HG02943 (cell line): ENCODE results near the gene DCAF4.

ENCODE experiments used
- ATAC-seq: cut with Tn5 transposase; IDR thresholded peaks from one replicate; pipeline ENCODE4 v1.9.1; 2021; ENCODE audit warnings: mild to moderate bottlenecking, low read depth, moderate library complexity; ENCODE audit not compliant: unreplicated experiment

Gene DCAF4

DNA sequence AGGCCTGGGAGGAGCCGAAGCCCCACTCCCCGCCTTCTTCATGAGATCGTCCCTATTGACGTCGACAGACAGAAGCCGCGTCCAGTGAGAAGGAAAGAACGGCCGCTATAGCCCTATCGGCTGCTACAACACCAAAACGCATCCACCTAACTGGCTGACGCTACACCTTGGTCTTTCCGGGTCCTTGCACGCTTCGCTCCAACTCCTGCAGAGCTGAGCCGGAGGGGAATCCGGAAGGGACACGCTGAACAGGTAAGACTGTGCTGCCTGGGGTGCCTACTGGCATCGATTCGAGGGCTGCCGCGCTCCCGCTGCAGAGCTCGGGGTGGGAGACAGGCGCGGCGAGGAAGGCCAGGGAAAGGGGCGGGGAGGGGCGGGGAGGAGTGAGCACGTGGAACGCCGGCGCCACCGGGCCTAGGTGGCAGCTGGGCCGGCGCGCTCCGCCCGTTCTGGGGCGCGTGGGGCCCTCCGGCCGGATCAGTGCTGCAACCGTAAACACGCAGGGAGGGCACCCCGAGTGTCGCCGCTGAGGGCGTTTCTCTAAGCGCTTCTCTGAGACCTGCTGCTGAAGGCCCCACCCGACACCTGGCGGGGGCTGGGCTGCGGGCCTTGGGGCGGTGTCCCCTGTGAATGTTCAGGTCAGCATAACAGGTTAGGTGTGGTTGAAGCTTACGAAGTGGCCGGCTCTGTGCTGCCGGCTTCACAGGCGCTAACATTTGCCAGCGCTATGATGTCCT lies at the start of gene DCAF4:
Gene DCAF4, plus strand, starts transcription at position 173 of the 737 bp plus-strand sequence. CDS start 11,515 bp downstream, outside the sequence.
- peak; percentile 98 for ATAC-seq

- ATAC-seq: no peak
These were observed 49.6 kb upstream of the DCAF4 start for GRCh38 chr14:72876710-72877063.

GRCh38 chr14:72878746-72879145 lies 47.5 kb upstream of the DCAF4 start:
- no peak for ATAC-seq

GRCh38 chr14:72879431-72879830 lies 46.8 kb upstream of the DCAF4 start:
- ATAC-seq: no peak

GRCh38 chr14:72880164-72880563 lies 46.1 kb upstream of the DCAF4 start:
- ATAC-seq: no peak

DNA sequence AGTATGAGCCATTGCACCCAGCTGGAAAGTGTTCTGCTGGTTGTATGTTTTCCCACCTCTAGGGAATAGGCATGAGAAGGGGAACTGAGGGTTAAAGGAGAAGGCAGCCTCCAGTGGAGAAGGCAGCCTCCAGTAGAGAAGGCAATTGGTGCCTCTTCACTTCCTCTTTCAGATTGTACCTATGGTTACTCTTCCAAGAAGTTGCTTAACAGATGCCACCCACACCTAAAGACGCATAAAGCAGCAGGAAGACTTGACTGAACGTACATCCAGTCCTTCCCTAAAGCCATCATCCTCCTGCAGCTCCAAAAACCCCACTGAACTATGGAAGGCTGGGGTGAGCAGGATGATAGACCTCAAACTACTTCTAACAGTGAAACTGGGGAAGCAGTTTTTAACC lies 45.4 kb upstream of the DCAF4 start:
- no peak for ATAC-seq

- no peak for ATAC-seq
These were observed 44.7 kb upstream of the DCAF4 start for GRCh38 chr14:72881543-72881942.

DNA sequence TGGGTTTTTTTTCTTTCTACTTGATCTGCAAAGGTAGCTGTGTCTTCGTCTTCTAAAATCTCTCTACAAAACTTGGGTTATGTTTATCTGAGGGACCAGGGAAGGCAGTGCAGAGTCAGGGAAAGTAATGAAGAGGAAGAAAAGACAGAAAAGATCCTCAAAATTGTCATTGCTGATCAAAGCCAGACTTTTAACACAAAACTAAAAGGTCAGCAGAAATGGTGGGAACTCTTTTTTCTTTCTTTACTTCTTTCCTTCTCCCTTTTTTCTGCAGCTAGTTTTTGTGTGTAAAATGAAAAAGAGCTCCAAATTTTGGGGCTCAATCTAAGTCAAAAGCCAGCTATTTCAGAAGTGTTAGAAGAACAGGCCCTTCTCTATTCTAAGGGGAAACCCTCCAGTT lies 44.2 kb upstream of the DCAF4 start:
- ATAC-seq: no peak

DNA sequence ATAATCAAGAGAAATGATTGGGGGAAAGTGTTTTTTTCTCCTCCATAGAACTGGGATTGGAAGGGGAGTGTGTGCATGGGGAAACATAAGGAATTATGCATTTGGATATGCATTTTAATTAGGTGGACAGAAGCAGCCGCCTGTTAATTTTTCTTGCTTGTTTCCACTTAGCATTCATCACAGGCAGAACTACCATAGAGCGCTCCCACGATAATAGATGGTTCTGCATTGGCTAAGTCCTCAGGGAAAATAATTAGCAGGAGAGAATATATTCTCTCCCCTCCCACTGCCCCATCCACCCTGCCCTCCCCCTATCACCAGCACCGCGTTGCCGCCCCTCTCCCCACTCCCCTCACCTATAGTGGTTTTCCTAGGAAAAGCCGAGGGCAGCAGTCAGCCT lies 43.8 kb upstream of the DCAF4 start:
- no peak for ATAC-seq

DNA sequence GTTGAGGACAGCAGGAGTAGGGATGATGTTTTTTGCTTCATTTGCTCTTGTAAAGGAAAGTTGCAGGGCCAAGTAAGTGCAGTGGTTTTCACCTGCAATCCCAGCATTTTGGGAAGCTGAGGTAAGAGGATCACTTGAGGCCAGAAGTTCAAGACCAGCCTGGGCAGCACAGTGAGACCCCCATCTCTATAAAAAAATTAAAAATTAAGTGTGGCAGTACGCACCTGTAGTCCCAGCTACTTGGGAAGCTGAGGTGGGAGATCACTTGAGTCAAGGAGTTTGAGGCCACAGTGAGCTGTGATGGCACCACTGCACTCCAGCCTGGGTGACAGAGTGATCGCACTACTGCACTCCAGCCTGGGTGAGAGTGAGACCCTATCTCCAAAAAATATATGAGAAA lies 43.2 kb upstream of the DCAF4 start:
- ATAC-seq: no peak

DNA sequence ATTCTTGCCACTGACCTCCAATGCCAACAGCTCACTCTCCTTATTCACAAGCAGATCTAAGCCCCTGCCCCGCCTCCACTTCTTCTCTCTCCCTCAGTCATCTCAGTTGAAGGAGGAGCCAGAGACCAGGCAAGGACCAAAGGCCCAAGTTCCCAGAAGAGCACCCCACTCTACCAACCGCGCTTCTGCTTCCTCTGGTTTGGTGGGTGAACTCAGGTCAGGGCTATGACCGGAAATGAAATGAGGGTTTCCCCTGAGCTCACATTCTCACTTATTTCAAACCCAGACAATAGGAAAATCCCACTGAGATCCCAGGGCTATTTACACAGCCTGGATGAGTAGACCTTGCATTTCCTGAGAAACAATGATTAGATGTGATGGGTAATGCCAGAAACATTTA lies 42.3 kb upstream of the DCAF4 start:
- no peak for ATAC-seq

DNA sequence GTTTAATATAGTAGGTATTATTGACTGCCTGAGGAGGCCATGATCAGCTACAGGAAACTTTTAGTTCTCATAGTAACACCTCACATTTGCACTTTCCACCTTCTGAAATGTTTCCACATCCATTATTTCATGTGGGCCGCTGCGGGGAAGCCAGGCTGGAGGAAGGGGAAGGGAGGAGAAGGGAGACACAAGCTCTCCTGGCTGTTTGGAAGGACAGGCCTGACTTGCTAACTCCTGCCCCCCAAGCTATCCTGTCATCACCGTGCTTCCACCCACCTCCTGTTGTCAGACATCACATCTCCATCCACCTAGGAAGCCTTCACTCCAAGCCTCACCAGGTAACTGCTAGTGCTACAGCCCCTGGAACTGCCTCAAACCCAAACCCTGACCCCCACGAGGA lies 41.9 kb upstream of the DCAF4 start:
- ATAC-seq: no peak

- no peak for ATAC-seq
These were observed 38.8 kb upstream of the DCAF4 start for GRCh38 chr14:72887514-72887913.

- no peak for ATAC-seq
These were observed 38.1 kb upstream of the DCAF4 start for GRCh38 chr14:72888192-72888591.

DNA sequence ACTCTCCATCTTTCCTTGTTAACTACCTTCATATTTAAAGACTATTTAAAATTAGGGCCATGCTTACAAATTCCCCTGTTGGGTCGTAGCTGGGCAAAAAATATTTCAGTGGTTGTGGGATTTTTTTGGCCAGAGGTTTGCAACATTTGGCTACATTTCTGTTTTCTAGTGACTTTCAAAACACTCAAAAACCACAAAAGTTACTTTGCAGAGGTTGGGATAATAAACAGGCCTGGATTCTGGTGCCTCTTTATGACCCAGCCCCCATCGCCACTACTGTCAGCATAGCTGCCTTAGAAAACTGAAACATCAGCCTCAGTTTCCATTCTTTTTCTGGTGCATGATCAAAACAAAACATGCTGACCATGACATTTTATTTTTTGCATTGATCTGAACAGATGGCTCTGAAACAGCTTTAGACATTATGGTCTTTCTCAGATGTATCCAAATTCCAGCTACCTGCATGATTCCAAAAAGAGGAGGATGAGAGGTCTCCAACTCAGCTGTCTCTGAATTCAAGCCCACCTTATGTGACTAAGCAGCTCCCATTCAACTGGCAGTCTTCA lies 37.5 kb upstream of the DCAF4 start:
- ATAC-seq: no peak

DNA sequence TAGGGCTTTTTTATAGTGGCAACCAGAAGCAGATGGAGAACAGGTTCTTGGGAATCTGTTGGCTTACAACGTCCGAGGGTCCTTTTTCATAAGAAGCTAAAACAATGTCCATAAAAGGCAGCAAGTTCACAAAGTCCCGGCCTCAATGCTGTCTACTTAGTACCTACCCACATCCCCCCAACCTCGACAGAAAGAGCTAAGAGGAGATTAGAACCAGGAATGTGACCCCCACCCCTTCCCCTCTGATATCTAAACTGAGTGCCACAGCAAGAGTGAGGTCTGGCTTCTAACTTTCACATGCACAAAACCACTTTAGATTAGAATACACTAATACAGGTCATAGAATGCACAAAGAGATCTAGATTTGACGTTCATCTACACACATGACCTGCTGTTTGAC lies 36.9 kb upstream of the DCAF4 start:
- no peak for ATAC-seq

DNA sequence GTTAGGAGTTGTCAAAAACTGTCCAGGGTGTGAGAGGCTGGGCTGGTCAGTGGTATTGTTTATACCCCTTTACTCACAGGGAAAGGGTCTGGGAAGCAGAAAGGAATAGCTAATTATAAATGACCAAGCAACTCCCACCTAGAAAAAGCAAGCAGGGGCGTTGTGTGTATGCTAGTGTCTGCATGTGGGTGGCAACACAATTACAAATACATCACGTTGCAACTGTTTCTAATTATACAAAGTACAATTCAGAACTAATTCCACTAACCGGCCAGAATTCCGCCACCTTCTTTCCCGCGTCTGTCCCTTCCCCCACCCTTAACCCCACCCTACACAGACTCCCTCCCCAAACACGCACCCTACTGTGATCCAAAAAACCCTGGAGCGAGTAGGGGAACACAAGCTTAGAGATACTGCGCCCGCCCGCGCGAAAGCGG lies 34.6 kb upstream of the DCAF4 start:
- ATAC-seq: no peak

DNA sequence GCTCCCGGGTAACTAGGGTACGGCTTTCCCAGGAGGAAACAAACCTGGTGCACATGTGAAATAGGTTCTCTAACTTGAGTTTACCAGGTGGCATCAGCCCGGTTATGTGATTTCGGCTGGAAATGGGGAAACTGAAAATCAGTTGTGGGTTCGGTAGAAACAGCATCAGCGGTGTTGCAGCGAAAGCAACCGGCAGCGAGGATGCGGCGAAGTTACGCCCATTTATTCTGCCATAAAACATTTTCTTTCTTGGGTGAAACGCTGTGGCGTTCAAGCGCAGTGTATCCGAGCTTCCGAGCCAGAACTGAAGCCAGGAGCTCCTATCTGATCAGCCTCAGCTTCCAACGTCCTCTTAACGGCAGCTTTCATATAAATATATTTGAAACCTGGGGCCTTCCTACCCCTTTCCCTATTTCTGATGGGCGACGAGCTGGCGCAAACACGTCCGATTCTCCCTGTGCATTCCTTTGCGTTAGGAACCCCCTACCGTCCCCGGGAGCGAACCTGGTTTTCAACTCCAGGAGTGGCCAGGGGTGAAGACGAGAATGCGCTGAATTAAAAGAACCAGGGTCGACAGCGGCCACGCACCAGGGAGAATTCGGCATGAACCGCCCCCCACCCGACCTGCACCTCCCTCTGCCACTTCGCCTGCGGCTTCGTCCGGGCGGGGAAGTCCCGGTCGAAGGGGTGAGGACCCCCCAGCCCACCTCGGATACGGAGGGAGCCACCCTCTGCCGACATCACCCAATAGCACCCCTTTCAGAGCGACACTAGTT lies 34.0 kb upstream of the DCAF4 start:
- no peak for ATAC-seq

GRCh38 chr14:72892879-72893635 lies 33.2 kb upstream of the DCAF4 start:
- ATAC-seq: no peak

GRCh38 chr14:72893636-72894322 lies 32.5 kb upstream of the DCAF4 start, which contains the start of gene DPF3:
Gene DPF3 (minus strand): TSS chr14:72894101. CDS start chr14:72894088, 13 bp downstream.
- ATAC-seq: peak; percentile 98
